ENCODE results near the gene BICD2. TPM values are rescaled to one million over a fixed set of nuclear protein-coding genes. Genes with fewer than 3 reads are reported as not detected.

BICD2 gene
- total and polyA plus RNA-seq, 10 of the 15 experiments (the other 5 are each of a cell fraction or from before 2014, with no cell fraction given) = 5.3 to 25.5 (median 14.4) TPM

DNA sequence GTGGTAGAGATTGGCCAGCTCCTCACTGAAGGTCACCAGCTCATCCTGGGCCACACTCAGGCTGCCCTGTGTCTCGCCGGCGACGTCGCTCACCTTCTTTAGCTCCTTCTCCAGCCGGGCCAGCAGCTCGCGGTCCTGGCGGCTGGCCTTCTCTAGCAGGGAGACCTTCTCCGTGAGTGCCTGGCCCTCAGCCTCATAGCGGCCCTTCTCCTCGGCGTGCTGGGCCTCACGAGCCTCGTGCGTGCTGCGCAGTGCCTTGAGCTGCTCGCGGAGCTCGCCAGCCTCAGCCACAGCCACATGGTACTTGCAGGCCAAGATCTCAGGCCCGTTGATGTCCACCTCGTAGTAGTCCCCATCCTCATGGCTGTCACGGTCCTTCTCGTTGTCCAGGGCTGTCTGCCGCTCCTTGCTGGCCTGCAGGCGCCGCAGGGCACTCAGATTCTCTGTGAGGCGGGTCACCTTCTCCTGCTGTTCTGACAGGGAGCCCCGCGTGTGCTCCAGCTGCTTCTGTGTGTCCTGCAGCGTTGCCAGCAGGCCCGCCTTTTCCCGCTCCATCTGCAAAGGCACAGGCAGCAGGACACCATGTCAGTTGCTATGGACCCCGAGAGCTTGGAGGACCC, 45.5 kb downstream of the BICD2 start:
- FAIRE-seq = no peak
- no peaks in the 10 kb centered on the region for H3K27me3 ChIP-seq (replicated peaks in 1 of 2; ENCODE audit: control insufficient read depth in 2 of 2, insufficient read depth in 2 of 2, low read length in 1 of 2)
- no peak overlapping the region for H3K4me2 ChIP-seq (ENCODE audit: control insufficient read depth, insufficient read depth)
- no peaks in the 10 kb centered on the region; the same call in none of the 2 replicates for H4K20me1 ChIP-seq (ENCODE audit: control insufficient read depth, insufficient read depth)
- no peak for ATAC-seq
- ChIA-PET CTCF (interaction anchor here (10.7 kb wide), 1 partner anchor 71 kb away, joined by 156 read pairs; no protein-coding TSS in a partner anchor), SMC1A (ENCODE audit: uncharacterized antibody, unreplicated experiment) (no interaction called here), RAD21 (ENCODE audit: unreplicated experiment) (interaction anchor here (2.3 kb wide), 1 partner anchor 10 kb away, joined by 8 read pairs; no protein-coding TSS in a partner anchor), POLR2A (interaction anchor here (0.6 to 1.0 kb wide), 2 partner anchors 21 to 48 kb away, joined by 3 read pairs; no protein-coding TSS in a partner anchor)
- in situ Hi-C loops (cut with MboI) = loop anchor here (5.0 kb wide), 1 partner anchor 73 kb away; no protein-coding TSS in a partner anchor
- intact Hi-C loops (cut with micrococcal nuclease; ENCODE audit: unreplicated experiment) = no loop called here
- BruUV-seq (replicated peaks) = no TSS peak
- H3K79me2 ChIP-seq (ENCODE audit: control insufficient read depth, insufficient read depth, low read length) = peaks cover 2% of the 10 kb centered on the region; the same call in 1 of the 2 replicates
- no peak for DNase-seq (ENCODE audit: low read depth, low spot score)
- no peak overlapping the region for H3K9ac ChIP-seq (ENCODE audit: control insufficient read depth, insufficient read depth, low read length)
- H3K27ac ChIP-seq (ENCODE audit: control insufficient read depth, insufficient read depth) = no peak overlapping the region
- H3K36me3 ChIP-seq (ENCODE audit: control insufficient read depth in 2 of 2, insufficient read depth in 2 of 2, low read length in 1 of 2) = peaks cover 37 to 65% of the 10 kb centered on the region in 2 experiments
- H3K4me1 ChIP-seq (ENCODE audit: control insufficient read depth, insufficient read depth, low read length) = peaks cover 40% of the 10 kb centered on the region
- no peak for TF ChIP-seq PAX5 (IDR thresholded peaks at IDR 0.05; ENCODE audit: borderline replicate concordance, low read depth, low read length)
- 0 out of 2 replicates have a peak, but pooled peaks have one; percentile 13 for TF ChIP-seq POLR2A (IDR thresholded peaks at IDR 0.05; ENCODE audit: low read depth, low read length)
- TF ChIP-seq, protein P1, sequence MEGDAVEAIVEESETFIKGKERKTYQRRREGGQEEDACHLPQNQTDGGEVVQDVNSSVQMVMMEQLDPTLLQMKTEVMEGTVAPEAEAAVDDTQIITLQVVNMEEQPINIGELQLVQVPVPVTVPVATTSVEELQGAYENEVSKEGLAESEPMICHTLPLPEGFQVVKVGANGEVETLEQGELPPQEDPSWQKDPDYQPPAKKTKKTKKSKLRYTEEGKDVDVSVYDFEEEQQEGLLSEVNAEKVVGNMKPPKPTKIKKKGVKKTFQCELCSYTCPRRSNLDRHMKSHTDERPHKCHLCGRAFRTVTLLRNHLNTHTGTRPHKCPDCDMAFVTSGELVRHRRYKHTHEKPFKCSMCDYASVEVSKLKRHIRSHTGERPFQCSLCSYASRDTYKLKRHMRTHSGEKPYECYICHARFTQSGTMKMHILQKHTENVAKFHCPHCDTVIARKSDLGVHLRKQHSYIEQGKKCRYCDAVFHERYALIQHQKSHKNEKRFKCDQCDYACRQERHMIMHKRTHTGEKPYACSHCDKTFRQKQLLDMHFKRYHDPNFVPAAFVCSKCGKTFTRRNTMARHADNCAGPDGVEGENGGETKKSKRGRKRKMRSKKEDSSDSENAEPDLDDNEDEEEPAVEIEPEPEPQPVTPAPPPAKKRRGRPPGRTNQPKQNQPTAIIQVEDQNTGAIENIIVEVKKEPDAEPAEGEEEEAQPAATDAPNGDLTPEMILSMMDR (IDR thresholded peaks at IDR 0.05 in 2 of 3, conservative IDR thresholded peaks at IDR 0.05 in 1 of 3; ENCODE audit: control insufficient read depth in 2 of 3, extremely low read depth in 1 of 3, insufficient read depth in 1 of 3, low read depth in 3 of 3, low read length in 3 of 3) = no peak
- TF ChIP-seq HDGF (IDR thresholded peaks at IDR 0.05) = no peak
- no peak for TF ChIP-seq CEBPB (IDR thresholded peaks at IDR 0.05; ENCODE audit: borderline replicate concordance in 1 of 2, low read depth in 2 of 2, low read length in 2 of 2)
- no peak for TF ChIP-seq SMAD1 (IDR thresholded peaks at IDR 0.05; ENCODE audit: low read depth, partially characterized antibody)
- TF ChIP-seq, protein P2, sequence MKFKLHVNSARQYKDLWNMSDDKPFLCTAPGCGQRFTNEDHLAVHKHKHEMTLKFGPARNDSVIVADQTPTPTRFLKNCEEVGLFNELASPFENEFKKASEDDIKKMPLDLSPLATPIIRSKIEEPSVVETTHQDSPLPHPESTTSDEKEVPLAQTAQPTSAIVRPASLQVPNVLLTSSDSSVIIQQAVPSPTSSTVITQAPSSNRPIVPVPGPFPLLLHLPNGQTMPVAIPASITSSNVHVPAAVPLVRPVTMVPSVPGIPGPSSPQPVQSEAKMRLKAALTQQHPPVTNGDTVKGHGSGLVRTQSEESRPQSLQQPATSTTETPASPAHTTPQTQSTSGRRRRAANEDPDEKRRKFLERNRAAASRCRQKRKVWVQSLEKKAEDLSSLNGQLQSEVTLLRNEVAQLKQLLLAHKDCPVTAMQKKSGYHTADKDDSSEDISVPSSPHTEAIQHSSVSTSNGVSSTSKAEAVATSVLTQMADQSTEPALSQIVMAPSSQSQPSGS (IDR thresholded peaks at IDR 0.05; ENCODE audit: low read length) = no peak
- TF ChIP-seq, protein P3, sequence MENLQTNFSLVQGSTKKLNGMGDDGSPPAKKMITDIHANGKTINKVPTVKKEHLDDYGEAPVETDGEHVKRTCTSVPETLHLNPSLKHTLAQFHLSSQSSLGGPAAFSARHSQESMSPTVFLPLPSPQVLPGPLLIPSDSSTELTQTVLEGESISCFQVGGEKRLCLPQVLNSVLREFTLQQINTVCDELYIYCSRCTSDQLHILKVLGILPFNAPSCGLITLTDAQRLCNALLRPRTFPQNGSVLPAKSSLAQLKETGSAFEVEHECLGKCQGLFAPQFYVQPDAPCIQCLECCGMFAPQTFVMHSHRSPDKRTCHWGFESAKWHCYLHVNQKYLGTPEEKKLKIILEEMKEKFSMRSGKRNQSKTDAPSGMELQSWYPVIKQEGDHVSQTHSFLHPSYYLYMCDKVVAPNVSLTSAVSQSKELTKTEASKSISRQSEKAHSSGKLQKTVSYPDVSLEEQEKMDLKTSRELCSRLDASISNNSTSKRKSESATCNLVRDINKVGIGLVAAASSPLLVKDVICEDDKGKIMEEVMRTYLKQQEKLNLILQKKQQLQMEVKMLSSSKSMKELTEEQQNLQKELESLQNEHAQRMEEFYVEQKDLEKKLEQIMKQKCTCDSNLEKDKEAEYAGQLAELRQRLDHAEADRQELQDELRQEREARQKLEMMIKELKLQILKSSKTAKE (IDR thresholded peaks at IDR 0.05; ENCODE audit: low read depth, poor library complexity, severe bottlenecking) = no peak
- TF ChIP-seq NFXL1 (IDR thresholded peaks at IDR 0.05; ENCODE audit: borderline replicate concordance) = no peak
- TF ChIP-seq, protein P4, sequence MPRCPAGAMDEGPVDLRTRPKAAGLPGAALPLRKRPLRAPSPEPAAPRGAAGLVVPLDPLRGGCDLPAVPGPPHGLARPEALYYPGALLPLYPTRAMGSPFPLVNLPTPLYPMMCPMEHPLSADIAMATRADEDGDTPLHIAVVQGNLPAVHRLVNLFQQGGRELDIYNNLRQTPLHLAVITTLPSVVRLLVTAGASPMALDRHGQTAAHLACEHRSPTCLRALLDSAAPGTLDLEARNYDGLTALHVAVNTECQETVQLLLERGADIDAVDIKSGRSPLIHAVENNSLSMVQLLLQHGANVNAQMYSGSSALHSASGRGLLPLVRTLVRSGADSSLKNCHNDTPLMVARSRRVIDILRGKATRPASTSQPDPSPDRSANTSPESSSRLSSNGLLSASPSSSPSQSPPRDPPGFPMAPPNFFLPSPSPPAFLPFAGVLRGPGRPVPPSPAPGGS (IDR thresholded peaks at IDR 0.05; ENCODE audit: borderline replicate concordance, insufficient read depth, low read depth, low read length, poor library complexity, severe bottlenecking) = peak; percentile 27
- no peak for TF ChIP-seq ZZZ3 (IDR thresholded peaks at IDR 0.05; ENCODE audit: control insufficient read depth, insufficient read length, low read depth)
- 98% methylated on average over 34 of the region's 34 CpGs for WGBS (ENCODE audit: insufficient coverage, insufficient replicate concordance, low lambda C conversion rate, missing lambda C conversion rate)
- H3K9me3 ChIP-seq (replicated peaks; ENCODE audit: control insufficient read depth, insufficient read depth, low read length) = no peaks in the 10 kb centered on the region
- no peak overlapping the region for H2AFZ ChIP-seq (ENCODE audit: control insufficient read depth, low read depth, low read length)
- H3K4me3 ChIP-seq = no peak overlapping the region
